Measurements from ENCODE around the gene IRGQ.

The IRGQ gene

GRCh38 chr19:43575955-43576878 is 19.7 kb downstream of the IRGQ start:
- peaks cover 25% of the 10 kb centered on the region for H3K36me3 ChIP-seq
- H3K9me3 ChIP-seq (ENCODE audit: severe bottlenecking), result no peaks in the 10 kb centered on the region
- no peak for DNase-seq
- peak overlapping the region; percentile 76 for H3K27ac ChIP-seq
- no peak for TF ChIP-seq CTCF (IDR thresholded peaks at IDR 0.05; ENCODE audit: low read depth, low read length)
- H3K27me3 ChIP-seq (ENCODE audit: insufficient read depth, low read depth, severe bottlenecking), result no peaks in the 10 kb centered on the region
- H3K4me3 ChIP-seq (ENCODE audit: low read depth, low read length), result peak overlapping the region; percentile 36

GRCh38 chr19:43575156-43575950 is 20.6 kb downstream of the IRGQ start, which contains the start of the genes PINLYP and XRCC1:
PINLYP (plus strand) TSS chr19:43575801; CDS start chr19:43577192, 1,391 bp downstream.
XRCC1 (minus strand) TSS chr19:43575527; CDS start chr19:43575458, 69 bp downstream.
- Histone ChIP-seq H3K9me3 (ENCODE audit: severe bottlenecking) (no peaks in the 10 kb centered on the region), H3K4me3 (ENCODE audit: low read depth, low read length) (peak within 1 kb of the TSS; percentile 100), H3K27ac (peak within 1 kb of the TSS; percentile 92), H3K27me3 (ENCODE audit: insufficient read depth, low read depth, severe bottlenecking) (no peaks in the 10 kb centered on the region), H3K36me3 (peaks cover 31% of the 10 kb centered on the region)
- DNase-seq, result peak; percentile 98
- no peak for TF ChIP-seq CTCF (IDR thresholded peaks at IDR 0.05; ENCODE audit: low read depth, low read length)

- peak; percentile 23 for DNase-seq
These were observed 21.3 kb downstream of the IRGQ start for GRCh38 chr19:43574424-43575155.

GRCh38 chr19:43572171-43572588 is 23.8 kb downstream of the IRGQ start:
- no peak overlapping the region for H3K27ac ChIP-seq
- H3K36me3 ChIP-seq, result peaks cover 40% of the 10 kb centered on the region
- H3K9me3 ChIP-seq (ENCODE audit: severe bottlenecking), result no peaks in the 10 kb centered on the region
- no peaks in the 10 kb centered on the region for H3K27me3 ChIP-seq (ENCODE audit: insufficient read depth, low read depth, severe bottlenecking)
- DNase-seq, result no peak
- TF ChIP-seq CTCF (IDR thresholded peaks at IDR 0.05; ENCODE audit: low read depth, low read length), result no peak
- no peak overlapping the region for H3K4me3 ChIP-seq (ENCODE audit: low read depth, low read length)

More at GRCh38 chr19:43574424-43575155, 21.3 kb downstream of the IRGQ start:
- peak overlapping the region; percentile 100 for H3K4me3 ChIP-seq (ENCODE audit: low read depth, low read length)
- peak overlapping the region; percentile 92 for H3K27ac ChIP-seq
- peaks cover 34% of the 10 kb centered on the region for H3K36me3 ChIP-seq
- H3K9me3 ChIP-seq (ENCODE audit: severe bottlenecking), result no peaks in the 10 kb centered on the region
- H3K27me3 ChIP-seq (ENCODE audit: insufficient read depth, low read depth, severe bottlenecking), result no peaks in the 10 kb centered on the region
- TF ChIP-seq CTCF (IDR thresholded peaks at IDR 0.05; ENCODE audit: low read depth, low read length), result no peak

GRCh38 chr19:43570174-43570791 is 25.7 kb downstream of the IRGQ start:
- Histone ChIP-seq H3K27me3 (ENCODE audit: insufficient read depth, low read depth, severe bottlenecking) (no peaks in the 10 kb centered on the region), H3K27ac (no peak overlapping the region), H3K4me3 (ENCODE audit: low read depth, low read length) (no peak overlapping the region), H3K9me3 (ENCODE audit: severe bottlenecking) (no peaks in the 10 kb centered on the region), H3K36me3 (peaks cover 40% of the 10 kb centered on the region)
- DNase-seq, result no peak
- no peak for TF ChIP-seq CTCF (IDR thresholded peaks at IDR 0.05; ENCODE audit: low read depth, low read length)
